ENCODE results near the gene HSF2.

GRCh38 chr6:122404444-122404843, 5.0 kb downstream of the HSF2 start:
- TF ChIP-seq MAFK (IDR thresholded peaks at IDR 0.05; ENCODE audit: partially characterized antibody) (no peak), SREBF2 (IDR thresholded peaks at IDR 0.05) (no peak), ZNF302 (CRISPR knock-in tag; IDR thresholded peaks at IDR 0.05) (no peak), CTCF (IDR thresholded peaks at IDR 0.05) (no peak), CBX8 (IDR thresholded peaks at IDR 0.05) (no peak), MAX (IDR thresholded peaks at IDR 0.05) (no peak), MAZ (IDR thresholded peaks at IDR 0.05; ENCODE audit: borderline replicate concordance, low read depth, low read length) (no peak), RNF2 (IDR thresholded peaks at IDR 0.05; ENCODE audit: borderline replicate concordance, low read depth) (no peak), POLR2A (IDR thresholded peaks at IDR 0.05; ENCODE audit: low read length) (no peak), MYC (IDR thresholded peaks at IDR 0.05; ENCODE audit: borderline replicate concordance, low read length) (no peak)
- TF ChIP-seq, protein P1, sequence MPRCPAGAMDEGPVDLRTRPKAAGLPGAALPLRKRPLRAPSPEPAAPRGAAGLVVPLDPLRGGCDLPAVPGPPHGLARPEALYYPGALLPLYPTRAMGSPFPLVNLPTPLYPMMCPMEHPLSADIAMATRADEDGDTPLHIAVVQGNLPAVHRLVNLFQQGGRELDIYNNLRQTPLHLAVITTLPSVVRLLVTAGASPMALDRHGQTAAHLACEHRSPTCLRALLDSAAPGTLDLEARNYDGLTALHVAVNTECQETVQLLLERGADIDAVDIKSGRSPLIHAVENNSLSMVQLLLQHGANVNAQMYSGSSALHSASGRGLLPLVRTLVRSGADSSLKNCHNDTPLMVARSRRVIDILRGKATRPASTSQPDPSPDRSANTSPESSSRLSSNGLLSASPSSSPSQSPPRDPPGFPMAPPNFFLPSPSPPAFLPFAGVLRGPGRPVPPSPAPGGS (IDR thresholded peaks at IDR 0.05) = no peak
- TF ChIP-seq, protein P2, sequence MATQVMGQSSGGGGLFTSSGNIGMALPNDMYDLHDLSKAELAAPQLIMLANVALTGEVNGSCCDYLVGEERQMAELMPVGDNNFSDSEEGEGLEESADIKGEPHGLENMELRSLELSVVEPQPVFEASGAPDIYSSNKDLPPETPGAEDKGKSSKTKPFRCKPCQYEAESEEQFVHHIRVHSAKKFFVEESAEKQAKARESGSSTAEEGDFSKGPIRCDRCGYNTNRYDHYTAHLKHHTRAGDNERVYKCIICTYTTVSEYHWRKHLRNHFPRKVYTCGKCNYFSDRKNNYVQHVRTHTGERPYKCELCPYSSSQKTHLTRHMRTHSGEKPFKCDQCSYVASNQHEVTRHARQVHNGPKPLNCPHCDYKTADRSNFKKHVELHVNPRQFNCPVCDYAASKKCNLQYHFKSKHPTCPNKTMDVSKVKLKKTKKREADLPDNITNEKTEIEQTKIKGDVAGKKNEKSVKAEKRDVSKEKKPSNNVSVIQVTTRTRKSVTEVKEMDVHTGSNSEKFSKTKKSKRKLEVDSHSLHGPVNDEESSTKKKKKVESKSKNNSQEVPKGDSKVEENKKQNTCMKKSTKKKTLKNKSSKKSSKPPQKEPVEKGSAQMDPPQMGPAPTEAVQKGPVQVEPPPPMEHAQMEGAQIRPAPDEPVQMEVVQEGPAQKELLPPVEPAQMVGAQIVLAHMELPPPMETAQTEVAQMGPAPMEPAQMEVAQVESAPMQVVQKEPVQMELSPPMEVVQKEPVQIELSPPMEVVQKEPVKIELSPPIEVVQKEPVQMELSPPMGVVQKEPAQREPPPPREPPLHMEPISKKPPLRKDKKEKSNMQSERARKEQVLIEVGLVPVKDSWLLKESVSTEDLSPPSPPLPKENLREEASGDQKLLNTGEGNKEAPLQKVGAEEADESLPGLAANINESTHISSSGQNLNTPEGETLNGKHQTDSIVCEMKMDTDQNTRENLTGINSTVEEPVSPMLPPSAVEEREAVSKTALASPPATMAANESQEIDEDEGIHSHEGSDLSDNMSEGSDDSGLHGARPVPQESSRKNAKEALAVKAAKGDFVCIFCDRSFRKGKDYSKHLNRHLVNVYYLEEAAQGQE (IDR thresholded peaks at IDR 0.05) = no peak
- TF ChIP-seq, protein P3, sequence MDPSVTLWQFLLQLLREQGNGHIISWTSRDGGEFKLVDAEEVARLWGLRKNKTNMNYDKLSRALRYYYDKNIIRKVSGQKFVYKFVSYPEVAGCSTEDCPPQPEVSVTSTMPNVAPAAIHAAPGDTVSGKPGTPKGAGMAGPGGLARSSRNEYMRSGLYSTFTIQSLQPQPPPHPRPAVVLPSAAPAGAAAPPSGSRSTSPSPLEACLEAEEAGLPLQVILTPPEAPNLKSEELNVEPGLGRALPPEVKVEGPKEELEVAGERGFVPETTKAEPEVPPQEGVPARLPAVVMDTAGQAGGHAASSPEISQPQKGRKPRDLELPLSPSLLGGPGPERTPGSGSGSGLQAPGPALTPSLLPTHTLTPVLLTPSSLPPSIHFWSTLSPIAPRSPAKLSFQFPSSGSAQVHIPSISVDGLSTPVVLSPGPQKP (IDR thresholded peaks at IDR 0.05; ENCODE audit: low read depth, low read length) = no peak
